HEK293T (cell line): Measurements from ENCODE around the gene ORC1.

Source experiments
- CTCF ChIA-PET: fragments of 350-600 bp; formaldehyde crosslinking; extraction: SDS; loops from one replicate; lab custom pipeline; 2021; ENCODE audit warnings: antibody characterized with exemption, inconsistent platforms; lab: Yijun Ruan, JAX
- POLR2A ChIA-PET: fragments of 350-600 bp; formaldehyde crosslinking; extraction: SDS; loops from one replicate; lab custom pipeline; 2020; ENCODE audit warnings: antibody characterized with exemption, inconsistent platforms; lab: Yijun Ruan, JAX
- DNase-seq: peaks from one replicate; pipeline ENCODE4 v3.0.0; 2012; ENCODE audit warnings: mixed read lengths; ENCODE audit errors: extremely low spot score
- ARNT ChIP-seq: fragments of 450-650 bp; IDR thresholded peaks from 2 replicates; pipeline ENCODE4 v1.6.1; 2017; ENCODE audit warnings: mild to moderate bottlenecking
- BHLHE40 ChIP-seq: fragments of 450-650 bp; IDR thresholded peaks from 2 replicates; pipeline ENCODE4 v1.6.1; 2016; ENCODE audit warnings: mild to moderate bottlenecking, moderate library complexity, borderline replicate concordance
- CTBP1 ChIP-seq: fragments of 450-650 bp; IDR thresholded peaks from 2 replicates; pipeline ENCODE4 v1.6.1; 2016; ENCODE audit warnings: borderline replicate concordance
- ELF4 ChIP-seq: fragments of 450-650 bp; IDR thresholded peaks from 2 replicates; pipeline ENCODE4 v1.6.1; 2017; ENCODE audit warnings: antibody characterized with exemption
- FOXA1 ChIP-seq: fragments of 450-650 bp; IDR thresholded peaks from 2 replicates; pipeline ENCODE4 v1.6.1; 2016; ENCODE audit warnings: mild to moderate bottlenecking
- FOXK2 ChIP-seq: fragments of 450-650 bp; IDR thresholded peaks from 2 replicates; pipeline ENCODE4 v1.6.1; 2016; ENCODE audit warnings: mild to moderate bottlenecking
- FOXM1 ChIP-seq: fragments of 450-650 bp; IDR thresholded peaks from 2 replicates; pipeline ENCODE4 v1.6.1; 2017; ENCODE audit warnings: mild to moderate bottlenecking, borderline replicate concordance
- HDGF ChIP-seq: fragments of 450-650 bp; IDR thresholded peaks from 2 replicates; pipeline ENCODE4 v1.6.1; 2017; ENCODE audit warnings: antibody characterized with exemption, borderline replicate concordance
- L3MBTL2 ChIP-seq: fragments of 450-650 bp; conservative IDR thresholded peaks from 2 replicates; pipeline ENCODE4 v1.6.1; 2016; ENCODE audit warnings: mild to moderate bottlenecking
- LEF1 ChIP-seq: fragments of 450-650 bp; IDR thresholded peaks from 2 replicates; pipeline ENCODE4 v1.6.1; 2017; ENCODE audit warnings: mild to moderate bottlenecking, borderline replicate concordance
- NFRKB ChIP-seq: fragments of 450-650 bp; IDR thresholded peaks from 2 replicates; pipeline ENCODE4 v1.6.1; 2016; ENCODE audit warnings: mild to moderate bottlenecking, moderate library complexity
- PKNOX1 ChIP-seq: fragments of 450-650 bp; IDR thresholded peaks from 2 replicates; pipeline ENCODE4 v1.6.1; 2016
- SP1 ChIP-seq: fragments of 450-650 bp; IDR thresholded peaks from 2 replicates; pipeline ENCODE4 v1.6.1; 2017
- SUZ12 ChIP-seq: fragments of 450-650 bp; IDR thresholded peaks from 2 replicates; pipeline ENCODE4 v1.6.1; 2016; ENCODE audit warnings: mild to moderate bottlenecking
- ZNF384 ChIP-seq: fragments of 450-650 bp; IDR thresholded peaks from 2 replicates; pipeline ENCODE4 v1.6.1; 2016

Gene ORC1

GRCh38 chr1:52368383-52369172 is 35.6 kb downstream of the ORC1 start:
- POLR2A ChIA-PET, result interaction anchor here (1.8 kb wide), 1 partner anchor 36 kb away, joined by 8 read pairs; the partner anchor contains the start of genes ORC1 and PRPF38A
- TF ChIP-seq FOXK2, result no peak
- no peak for TF ChIP-seq FOXA1
- TF ChIP-seq SP1, result no peak
- no peak for TF ChIP-seq ARNT
- CTCF ChIA-PET, result interaction anchor here (0.6 kb wide), 2 partner anchors 229 to 489 kb away, joined by 3 read pairs; no protein-coding TSS in a partner anchor
- peak; percentile 65 for DNase-seq

- ChIA-PET CTCF (interaction anchor here (0.6 kb wide), 1 partner anchor 36 kb away, joined by 6 read pairs; no protein-coding TSS in a partner anchor), POLR2A (interaction anchor here (1.5 to 2.9 kb wide), 2 partner anchors 37 to 312 kb away, joined by 7 to 18 read pairs; partner anchors contain the start of genes ORC1, PRPF38A and TXNDC12)
- no peak for TF ChIP-seq L3MBTL2
- TF ChIP-seq FOXM1, result no peak
- no peak for TF ChIP-seq ELF4
- TF ChIP-seq HDGF, result no peak
- no peak for TF ChIP-seq NFRKB
- TF ChIP-seq LEF1, result no peak
- no peak for TF ChIP-seq SP1
- TF ChIP-seq BHLHE40, result no peak
- TF ChIP-seq ARNT, result no peak
- no peak for TF ChIP-seq FOXA1
- no peak for TF ChIP-seq FOXK2
- TF ChIP-seq PKNOX1, result no peak
- no peak for DNase-seq
Observed at GRCh38 chr1:52367272-52367671, 37.0 kb downstream of the ORC1 start.

GRCh38 chr1:52366517-52366827 is 37.8 kb downstream of the ORC1 start:
- ChIA-PET CTCF (interaction anchor here (0.6 kb wide), 1 partner anchor 254 kb away, joined by 3 read pairs; no protein-coding TSS in a partner anchor), POLR2A (interaction anchor here (0.9 to 2.9 kb wide), 4 partner anchors 16 to 311 kb away, joined by 3 to 18 read pairs (median 6); partner anchors contain the start of genes ORC1, PRPF38A and TXNDC12)
- DNase-seq, result no peak
- no peak for TF ChIP-seq FOXA1
- TF ChIP-seq SP1, result no peak
- TF ChIP-seq PKNOX1, result peak; percentile 19

GRCh38 chr1:52365746-52366516 is 38.3 kb downstream of the ORC1 start, which contains the start of gene CC2D1B:
CC2D1B (minus strand) TSS chr1:52366205; CDS start chr1:52364620, 1,585 bp downstream.
- DNase-seq, result peak; percentile 100
- ChIA-PET CTCF (interaction anchor here (0.6 kb wide), 1 partner anchor 253 kb away, joined by 3 read pairs; no protein-coding TSS in a partner anchor), POLR2A (interaction anchor here (0.9 to 2.9 kb wide), 6 partner anchors 9 to 311 kb away, joined by 3 to 18 read pairs (median 6); partner anchors contain the start of genes ORC1, PRPF38A and TXNDC12)
- peak; percentile 96; the same call in 1 of the 2 replicates for TF ChIP-seq HDGF
- no peak for TF ChIP-seq BHLHE40
- no peak for TF ChIP-seq NFRKB
- no peak for TF ChIP-seq FOXM1
- TF ChIP-seq SUZ12, result no peak
- TF ChIP-seq L3MBTL2, result no peak
- TF ChIP-seq PKNOX1, result no peak
- no peak for TF ChIP-seq LEF1
- TF ChIP-seq ELF4, result peak; percentile 40; the same call in 1 of the 2 replicates
- no peak for TF ChIP-seq CTBP1
- TF ChIP-seq ARNT, result no peak
- no peak for TF ChIP-seq ZNF384
- no peak for TF ChIP-seq FOXK2

- ChIA-PET CTCF (no interaction called here), POLR2A (interaction anchor here (0.7 to 2.9 kb wide), 4 partner anchors 8 to 310 kb away, joined by 3 to 18 read pairs (median 4); partner anchors contain the start of genes ORC1, PRPF38A and TXNDC12)
- no peak for DNase-seq
- TF ChIP-seq HDGF (no peak), L3MBTL2 (peak; percentile 67)
Observed at GRCh38 chr1:52365071-52365745, 39.0 kb downstream of the ORC1 start.
